Right lobe of liver (tissue), 6 donors: ENCODE results near the gene BAAT. TPM values are rescaled to one million over a fixed set of nuclear protein-coding genes. Genes with fewer than 3 reads are reported as not detected.

Experiments
- ATAC-seq, 4 donors: fragments of 200-7000 bp; cut with Tn5 transposase; one replicate each; pipeline ENCODE4 v1.9.1; 2020; ENCODE audit warnings: mild to moderate bottlenecking in 4 of 4, moderate library complexity in 4 of 4
- DNase-seq, 3 donors: peaks; one replicate each; pipeline ENCODE4 v3.0.0-alpha.2; 2020
- H3K27ac ChIP-seq, 3 donors: fragments of 200-600 bp; one replicate each; pipeline ENCODE4 v1.8.0; 2022
- H3K27me3 ChIP-seq, 2 donors: fragments of 200-600 bp; one replicate each; pipeline ENCODE4 v1.8.0; 2022
- H3K36me3 ChIP-seq, 4 donors: fragments of 200-600 bp; sonication (generic) in 1 of 4; one replicate each; pipeline versions ENCODE4 v1.5.1 to v1.8.0; 2017 to 2022; ENCODE audit warnings: control low read depth in 1 of 4
- H3K4me1 ChIP-seq, 4 donors: fragments of 200-600 bp; sonication (generic) in 1 of 4; one replicate each; pipeline versions ENCODE4 v1.5.1 to v1.8.0; 2017 to 2022; ENCODE audit warnings: control low read depth in 1 of 4
- H3K4me3 ChIP-seq, 3 donors: fragments of 200-600 bp; one replicate each; pipeline ENCODE4 v1.8.0; 2022
- H3K9me3 ChIP-seq, 4 donors: fragments of 200-600 bp; sonication (generic) in 1 of 4; one replicate each; pipeline versions ENCODE4 v1.5.1 to v1.8.0; 2017 to 2022; ENCODE audit warnings: control low read depth in 1 of 4
- CTCF ChIP-seq, 4 donors: fragments of 200-600 bp in 3 of 4; fragments of 450-650 bp in 1 of 4; IDR thresholded peaks; one replicate each; pipeline versions ENCODE4 v1.5.1 to v1.8.0; 2016 to 2022; ENCODE audit warnings: antibody characterized with exemption in 4 of 4, mild to moderate bottlenecking in 2 of 4
- POLR2A ChIP-seq: fragments of 450-650 bp; IDR thresholded peaks from one replicate; pipeline ENCODE4 v1.6.1; 2017; ENCODE audit warnings: antibody characterized with exemption, mild to moderate bottlenecking
- WGBS: methylation state at CpG from one replicate; pipeline ENCODE4 v1.1.6; 2018; ENCODE audit warnings: low coverage, low lambda C conversion rate; ENCODE audit not compliant: insufficient coverage; ENCODE audit errors: missing lambda C conversion rate; 5-methylcytosine and 5-hydroxymethylcytosine counted together
- intact Hi-C, 2 donors: fragments of 100-400 bp; cut with DNase I; formaldehyde crosslinking; loops; one replicate each; pipeline versions ENCODE4 v1.11.2 to v1.14.1; 2022
- total RNA-seq, 6 experiments: library from RNA; depleted of rRNA in 2 of 6; stranded (reverse); fragments of >200 nt in 2 of 6; fragmentation: NEBNext Ultra II Directional in 3 of 6; extraction: Animal tissue kit (Norgen Biotek cat#: 25700) in 3 of 6; gene quantifications; one replicate each; pipeline versions ENCODE4 v1.1.0 to v1.2.4, GENCODE V29; 2016 to 2023
- donor health status: DM: no; HTN: yes; CAD: no.
- donor health status: DM: no; HTN: no; CAD: no.
- donor health status: DM: no; HTN: no; CAD: no.
- donor health status: DM: no; HTN: yes; CAD: no.
- donor health status: DM: no; HTN: yes; CAD: no.

BAAT gene
- total RNA-seq, 6 experiments from 2014 or later: 223 to 648 (median 507) TPM

- Histone ChIP-seq H3K4me1 (peaks cover 0 to 33% (median 2%) of the 10 kb centered on the region in 4 donors), H3K27ac (peak overlapping the region in 2 of 3 donors; percentile 54 to 75), H3K27me3 (no peaks in the 10 kb centered on the region), H3K36me3 (peaks cover 0 to 39% (median 16%) of the 10 kb centered on the region in 4 donors), H3K9me3 (no peaks in the 10 kb centered on the region), H3K4me3 (no peak overlapping the region)
- 27% methylated on average over 1 of the region's 1 CpG for WGBS
- DNase-seq (no peak), ATAC-seq (peak in 1 of 4 donors; percentile 30)
- no peak for TF ChIP-seq POLR2A
- no peak for TF ChIP-seq CTCF (IDR thresholded peaks at IDR 0.05)
- intact Hi-C loops: no loop called here
Observed at GRCh38 chr9:101359679-101360078, 25.1 kb downstream of the BAAT start.

GRCh38 chr9:101356619-101357018 lies 28.2 kb downstream of the BAAT start:
- no peak for ATAC-seq

GRCh38 chr9:101354765-101355708 lies 29.8 kb downstream of the BAAT start:
- WGBS: 25% methylated on average over 5 of the region's 7 CpGs
- Histone ChIP-seq H3K4me3 (no peak overlapping the region), H3K9me3 (no peaks in the 10 kb centered on the region), H3K27ac (peak overlapping the region; percentile 75 to 83 (median 78)), H3K36me3 (no peaks in the 10 kb centered on the region), H3K27me3 (no peaks in the 10 kb centered on the region), H3K4me1 (peaks cover 0 to 63% (median 15%) of the 10 kb centered on the region in 4 donors)
- intact Hi-C loops: no loop called here
- TF ChIP-seq POLR2A (no peak), CTCF (IDR thresholded peaks at IDR 0.05) (no peak)
- peak in 3 of 4 donors; percentile 27 to 43 (median 29) for ATAC-seq
- DNase-seq: no peak

More at GRCh38 chr9:101356619-101357018, 28.2 kb downstream of the BAAT start:
- DNase-seq: no peak
- Histone ChIP-seq H3K36me3 (peaks cover 0 to 9% (median 1%) of the 10 kb centered on the region in 4 donors), H3K4me1 (peaks cover 0 to 47% (median 8%) of the 10 kb centered on the region in 4 donors), H3K27me3 (no peaks in the 10 kb centered on the region), H3K9me3 (no peaks in the 10 kb centered on the region), H3K27ac (peak overlapping the region; percentile 13 to 75 (median 54)), H3K4me3 (no peak overlapping the region)
- TF ChIP-seq CTCF (IDR thresholded peaks at IDR 0.05): no peak
- TF ChIP-seq POLR2A: no peak
- no CpG with 5 or more reads among the region's 1 CpG for WGBS
- intact Hi-C loops: no loop called here

DNA sequence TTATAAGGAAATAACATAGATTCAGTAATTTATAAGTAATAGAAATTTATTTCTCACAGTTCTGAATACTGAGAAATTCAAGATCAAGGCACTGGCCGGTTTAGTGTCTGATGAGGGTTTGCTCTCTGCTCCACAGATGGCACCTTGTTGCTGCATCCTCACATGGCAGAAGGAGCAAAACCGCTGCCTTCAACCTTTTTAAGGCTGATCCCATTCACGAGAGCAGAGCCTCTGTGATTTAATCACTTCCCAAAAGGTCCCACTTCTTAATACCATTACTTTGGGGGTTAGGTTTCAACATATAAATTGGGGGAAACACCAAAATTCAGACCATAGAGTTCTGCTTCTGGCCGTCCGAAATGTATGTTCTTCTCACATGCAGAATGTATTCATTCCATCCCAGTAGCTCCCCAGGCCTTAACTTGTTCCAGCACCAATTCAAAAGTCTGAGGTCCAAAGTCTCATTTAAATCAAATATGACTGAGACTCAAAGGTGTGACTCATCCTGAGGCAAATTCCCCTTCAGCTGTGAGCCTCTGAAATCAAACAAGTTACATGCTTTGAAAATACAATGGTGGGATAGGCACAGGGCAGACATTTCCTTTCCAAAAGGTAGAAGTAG lies 30.6 kb downstream of the BAAT start:
- no peaks in the 10 kb centered on the region for H3K9me3 ChIP-seq
- no peaks in the 10 kb centered on the region for H3K27me3 ChIP-seq
- no peak for TF ChIP-seq POLR2A
- TF ChIP-seq CTCF (IDR thresholded peaks at IDR 0.05): no peak
- no peak overlapping the region for H3K4me3 ChIP-seq
- intact Hi-C loops: no loop called here
- no peak for DNase-seq
- ATAC-seq: peak; percentile 67 to 79 (median 73)
- no peaks in the 10 kb centered on the region for H3K36me3 ChIP-seq
- WGBS: 56% methylated on average over 5 of the region's 5 CpGs
- H3K27ac ChIP-seq: peak overlapping the region; percentile 75 to 83 (median 78)
- peaks cover 0 to 62% (median 16%) of the 10 kb centered on the region in 4 donors for H3K4me1 ChIP-seq
